HEK293 (cell line): ENCODE results near the gene TMEM63A.
A peak's percentile ranks its signal among the peaks of the same experiment; 100 is the strongest.

Source experiments
- AEBP2 ChIP-seq: fragments of 450-650 bp; formaldehyde crosslinking; IDR thresholded peaks from 2 replicates; pipeline ENCODE4 v1.5.1; 2016; ENCODE audit warnings: missing biosample characterization, missing genetic modification characterization, borderline replicate concordance
- BCL11B ChIP-seq: fragments of 450-650 bp; formaldehyde crosslinking; IDR thresholded peaks from 2 replicates; pipeline ENCODE4 v1.5.1; 2016; ENCODE audit warnings: low read depth, missing biosample characterization, missing genetic modification characterization
- GLI4 ChIP-seq: fragments of 450-650 bp; formaldehyde crosslinking; IDR thresholded peaks from 2 replicates; pipeline ENCODE4 v1.5.1; 2016; ENCODE audit warnings: missing biosample characterization, missing genetic modification characterization
- GLIS2 ChIP-seq: fragments of 450-650 bp; formaldehyde crosslinking; IDR thresholded peaks from 2 replicates; pipeline ENCODE4 v1.5.1; 2016; ENCODE audit warnings: missing biosample characterization, missing genetic modification characterization
- MZF1 ChIP-seq: fragments of 450-650 bp; formaldehyde crosslinking; IDR thresholded peaks from 2 replicates; pipeline ENCODE4 v1.5.1; 2017; ENCODE audit warnings: missing biosample characterization, missing genetic modification characterization, borderline replicate concordance
- ZBTB21 ChIP-seq: fragments of 450-650 bp; formaldehyde crosslinking; IDR thresholded peaks from 2 replicates; pipeline ENCODE4 v1.5.1; 2017; ENCODE audit warnings: missing biosample characterization, missing genetic modification characterization
- ZBTB7A ChIP-seq: fragments of 450-650 bp; formaldehyde crosslinking; IDR thresholded peaks from 2 replicates; pipeline ENCODE4 v1.5.1; 2016; ENCODE audit warnings: low read depth, missing biosample characterization, missing genetic modification characterization
- ZFP37 ChIP-seq: fragments of 450-650 bp; formaldehyde crosslinking; IDR thresholded peaks from 2 replicates; pipeline ENCODE4 v1.5.1; 2016; ENCODE audit warnings: missing biosample characterization, missing genetic modification characterization
- ZNF10 ChIP-seq: fragments of 450-650 bp; formaldehyde crosslinking; IDR thresholded peaks from 2 replicates; pipeline ENCODE4 v1.5.1; 2017; ENCODE audit warnings: missing biosample characterization, missing genetic modification characterization
- ZNF112 ChIP-seq: fragments of 450-650 bp; formaldehyde crosslinking; IDR thresholded peaks from 2 replicates; pipeline ENCODE4 v1.5.0; 2017; ENCODE audit warnings: missing biosample characterization, missing genetic modification characterization
- ZNF174 ChIP-seq: fragments of 450-650 bp; formaldehyde crosslinking; IDR thresholded peaks from 2 replicates; pipeline ENCODE4 v1.5.0; 2017; ENCODE audit warnings: missing biosample characterization, mild to moderate bottlenecking, missing genetic modification characterization
- ZNF223 ChIP-seq: fragments of 450-650 bp; formaldehyde crosslinking; IDR thresholded peaks from 2 replicates; pipeline ENCODE4 v1.5.1; 2016; ENCODE audit warnings: missing biosample characterization, missing genetic modification characterization
- ZNF23 ChIP-seq: fragments of 450-650 bp; formaldehyde crosslinking; IDR thresholded peaks from 2 replicates; pipeline ENCODE4 v1.5.1; 2016; ENCODE audit warnings: missing biosample characterization, missing genetic modification characterization, borderline replicate concordance
- ZNF248 ChIP-seq: fragments of 450-650 bp; formaldehyde crosslinking; IDR thresholded peaks from 2 replicates; pipeline ENCODE4 v1.5.1; 2017; ENCODE audit warnings: missing biosample characterization, missing genetic modification characterization
- ZNF394 ChIP-seq: fragments of 450-650 bp; formaldehyde crosslinking; IDR thresholded peaks from 2 replicates; pipeline ENCODE4 v1.5.1; 2016; ENCODE audit warnings: missing biosample characterization, missing genetic modification characterization, mild to moderate bottlenecking, moderate library complexity, borderline replicate concordance
- ZNF416 ChIP-seq: fragments of 450-650 bp; formaldehyde crosslinking; IDR thresholded peaks from 2 replicates; pipeline ENCODE4 v1.5.1; 2016; ENCODE audit warnings: missing biosample characterization, missing genetic modification characterization
- ZNF426 ChIP-seq: fragments of 450-650 bp; formaldehyde crosslinking; IDR thresholded peaks from 2 replicates; pipeline ENCODE4 v1.5.1; 2017; ENCODE audit warnings: missing biosample characterization, missing genetic modification characterization, mild to moderate bottlenecking, inconsistent platforms, moderate library complexity
- ZNF701 ChIP-seq: fragments of 450-650 bp; formaldehyde crosslinking; IDR thresholded peaks from 2 replicates; pipeline ENCODE4 v1.5.1; 2016; ENCODE audit warnings: missing biosample characterization, missing genetic modification characterization
- ZNF747 ChIP-seq: fragments of 450-650 bp; formaldehyde crosslinking; IDR thresholded peaks from 2 replicates; pipeline ENCODE4 v1.5.1; 2016; ENCODE audit warnings: missing biosample characterization, missing genetic modification characterization
- ZNF785 ChIP-seq: fragments of 450-650 bp; formaldehyde crosslinking; IDR thresholded peaks from 2 replicates; pipeline ENCODE4 v1.5.1; 2016; ENCODE audit warnings: missing biosample characterization, missing genetic modification characterization
- ZSCAN16 ChIP-seq: fragments of 450-650 bp; formaldehyde crosslinking; IDR thresholded peaks from 2 replicates; pipeline ENCODE4 v1.5.1; 2016; ENCODE audit warnings: missing biosample characterization, missing genetic modification characterization
- ZSCAN30 ChIP-seq: fragments of 450-650 bp; IDR thresholded peaks from 2 replicates; pipeline ENCODE4 v1.5.1; 2018; ENCODE audit warnings: missing biosample characterization, mild to moderate bottlenecking, missing genetic modification characterization, moderate library complexity
- ZXDB ChIP-seq: fragments of 450-650 bp; formaldehyde crosslinking; IDR thresholded peaks from 2 replicates; pipeline ENCODE4 v1.5.1; 2016; ENCODE audit warnings: missing biosample characterization, missing genetic modification characterization
- TF ChIP-seq, protein P1 (sequence below): fragments of 450-650 bp; formaldehyde crosslinking; conservative IDR thresholded peaks from 2 replicates; pipeline ENCODE4 v1.5.1; 2016; ENCODE audit warnings: low read depth, missing biosample characterization, missing genetic modification characterization
- TF ChIP-seq, protein P2 (sequence below): fragments of 450-650 bp; formaldehyde crosslinking; IDR thresholded peaks from 2 replicates; pipeline ENCODE4 v1.5.0; 2017; ENCODE audit warnings: missing biosample characterization, missing genetic modification characterization, borderline replicate concordance
- TF ChIP-seq, protein P3 (sequence below): fragments of 450-650 bp; formaldehyde crosslinking; IDR thresholded peaks from 2 replicates; pipeline ENCODE4 v1.5.1; 2016; ENCODE audit warnings: missing biosample characterization, missing genetic modification characterization
- TF ChIP-seq, protein P4 (sequence below): fragments of 450-650 bp; formaldehyde crosslinking; IDR thresholded peaks from 2 replicates; pipeline ENCODE4 v1.5.1; 2017; ENCODE audit warnings: missing biosample characterization, missing genetic modification characterization

Gene TMEM63A

GRCh38 chr1:225834417-225835329, 47.5 kb downstream of the TMEM63A start (continued):
- TF ChIP-seq, protein P1, sequence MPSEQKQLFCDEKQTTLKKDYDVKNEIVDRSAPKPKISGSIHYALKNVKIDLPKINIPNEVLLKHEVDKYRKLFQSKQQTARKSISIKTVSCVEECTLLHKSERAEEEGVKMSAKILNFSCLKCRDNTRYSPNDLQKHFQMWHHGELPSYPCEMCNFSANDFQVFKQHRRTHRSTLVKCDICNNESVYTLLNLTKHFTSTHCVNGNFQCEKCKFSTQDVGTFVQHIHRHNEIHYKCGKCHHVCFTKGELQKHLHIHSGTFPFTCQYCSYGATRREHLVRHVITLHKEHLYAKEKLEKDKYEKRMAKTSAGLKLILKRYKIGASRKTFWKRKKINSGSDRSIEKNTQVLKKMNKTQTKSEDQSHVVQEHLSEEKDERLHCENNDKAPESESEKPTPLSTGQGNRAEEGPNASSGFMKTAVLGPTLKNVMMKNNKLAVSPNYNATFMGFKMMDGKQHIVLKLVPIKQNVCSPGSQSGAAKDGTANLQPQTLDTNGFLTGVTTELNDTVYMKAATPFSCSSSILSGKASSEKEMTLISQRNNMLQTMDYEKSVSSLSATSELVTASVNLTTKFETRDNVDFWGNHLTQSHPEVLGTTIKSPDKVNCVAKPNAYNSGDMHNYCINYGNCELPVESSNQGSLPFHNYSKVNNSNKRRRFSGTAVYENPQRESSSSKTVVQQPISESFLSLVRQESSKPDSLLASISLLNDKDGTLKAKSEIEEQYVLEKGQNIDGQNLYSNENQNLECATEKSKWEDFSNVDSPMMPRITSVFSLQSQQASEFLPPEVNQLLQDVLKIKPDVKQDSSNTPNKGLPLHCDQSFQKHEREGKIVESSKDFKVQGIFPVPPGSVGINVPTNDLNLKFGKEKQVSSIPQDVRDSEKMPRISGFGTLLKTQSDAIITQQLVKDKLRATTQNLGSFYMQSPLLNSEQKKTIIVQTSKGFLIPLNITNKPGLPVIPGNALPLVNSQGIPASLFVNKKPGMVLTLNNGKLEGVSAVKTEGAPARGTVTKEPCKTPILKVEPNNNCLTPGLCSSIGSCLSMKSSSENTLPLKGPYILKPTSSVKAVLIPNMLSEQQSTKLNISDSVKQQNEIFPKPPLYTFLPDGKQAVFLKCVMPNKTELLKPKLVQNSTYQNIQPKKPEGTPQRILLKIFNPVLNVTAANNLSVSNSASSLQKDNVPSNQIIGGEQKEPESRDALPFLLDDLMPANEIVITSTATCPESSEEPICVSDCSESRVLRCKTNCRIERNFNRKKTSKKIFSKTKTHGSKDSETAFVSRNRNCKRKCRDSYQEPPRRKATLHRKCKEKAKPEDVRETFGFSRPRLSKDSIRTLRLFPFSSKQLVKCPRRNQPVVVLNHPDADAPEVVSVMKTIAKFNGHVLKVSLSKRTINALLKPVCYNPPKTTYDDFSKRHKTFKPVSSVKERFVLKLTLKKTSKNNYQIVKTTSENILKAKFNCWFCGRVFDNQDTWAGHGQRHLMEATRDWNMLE (tag by site-specific recombination): no peak
- TF ChIP-seq ZNF426 (tag by site-specific recombination) (no peak), ZNF394 (tag by site-specific recombination) (no peak), ZBTB7A (no peak), ZNF112 (tag by site-specific recombination) (no peak), ZNF223 (no peak), AEBP2 (tag by site-specific recombination) (no peak), ZNF416 (tag by site-specific recombination) (no peak), ZFP37 (tag by site-specific recombination) (no peak), ZNF248 (tag by site-specific recombination) (no peak), ZNF747 (tag by site-specific recombination) (no peak), ZNF174 (tag by site-specific recombination) (no peak), ZXDB (peak; percentile 38), MZF1 (tag by site-specific recombination) (peak; percentile 40; the same call in 1 of the 2 replicates), ZNF785 (no peak), ZNF10 (tag by site-specific recombination) (no peak), ZBTB21 (no peak), GLIS2 (no peak), ZSCAN16 (no peak), BCL11B (no peak), GLI4 (no peak), ZNF23 (no peak), ZNF701 (tag by site-specific recombination) (no peak), ZSCAN30 (no peak; the same call in none of the 2 replicates)
- TF ChIP-seq, protein P2, sequence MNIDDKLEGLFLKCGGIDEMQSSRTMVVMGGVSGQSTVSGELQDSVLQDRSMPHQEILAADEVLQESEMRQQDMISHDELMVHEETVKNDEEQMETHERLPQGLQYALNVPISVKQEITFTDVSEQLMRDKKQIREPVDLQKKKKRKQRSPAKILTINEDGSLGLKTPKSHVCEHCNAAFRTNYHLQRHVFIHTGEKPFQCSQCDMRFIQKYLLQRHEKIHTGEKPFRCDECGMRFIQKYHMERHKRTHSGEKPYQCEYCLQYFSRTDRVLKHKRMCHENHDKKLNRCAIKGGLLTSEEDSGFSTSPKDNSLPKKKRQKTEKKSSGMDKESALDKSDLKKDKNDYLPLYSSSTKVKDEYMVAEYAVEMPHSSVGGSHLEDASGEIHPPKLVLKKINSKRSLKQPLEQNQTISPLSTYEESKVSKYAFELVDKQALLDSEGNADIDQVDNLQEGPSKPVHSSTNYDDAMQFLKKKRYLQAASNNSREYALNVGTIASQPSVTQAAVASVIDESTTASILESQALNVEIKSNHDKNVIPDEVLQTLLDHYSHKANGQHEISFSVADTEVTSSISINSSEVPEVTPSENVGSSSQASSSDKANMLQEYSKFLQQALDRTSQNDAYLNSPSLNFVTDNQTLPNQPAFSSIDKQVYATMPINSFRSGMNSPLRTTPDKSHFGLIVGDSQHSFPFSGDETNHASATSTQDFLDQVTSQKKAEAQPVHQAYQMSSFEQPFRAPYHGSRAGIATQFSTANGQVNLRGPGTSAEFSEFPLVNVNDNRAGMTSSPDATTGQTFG (tag by site-specific recombination): no peak
- TF ChIP-seq, protein P3, sequence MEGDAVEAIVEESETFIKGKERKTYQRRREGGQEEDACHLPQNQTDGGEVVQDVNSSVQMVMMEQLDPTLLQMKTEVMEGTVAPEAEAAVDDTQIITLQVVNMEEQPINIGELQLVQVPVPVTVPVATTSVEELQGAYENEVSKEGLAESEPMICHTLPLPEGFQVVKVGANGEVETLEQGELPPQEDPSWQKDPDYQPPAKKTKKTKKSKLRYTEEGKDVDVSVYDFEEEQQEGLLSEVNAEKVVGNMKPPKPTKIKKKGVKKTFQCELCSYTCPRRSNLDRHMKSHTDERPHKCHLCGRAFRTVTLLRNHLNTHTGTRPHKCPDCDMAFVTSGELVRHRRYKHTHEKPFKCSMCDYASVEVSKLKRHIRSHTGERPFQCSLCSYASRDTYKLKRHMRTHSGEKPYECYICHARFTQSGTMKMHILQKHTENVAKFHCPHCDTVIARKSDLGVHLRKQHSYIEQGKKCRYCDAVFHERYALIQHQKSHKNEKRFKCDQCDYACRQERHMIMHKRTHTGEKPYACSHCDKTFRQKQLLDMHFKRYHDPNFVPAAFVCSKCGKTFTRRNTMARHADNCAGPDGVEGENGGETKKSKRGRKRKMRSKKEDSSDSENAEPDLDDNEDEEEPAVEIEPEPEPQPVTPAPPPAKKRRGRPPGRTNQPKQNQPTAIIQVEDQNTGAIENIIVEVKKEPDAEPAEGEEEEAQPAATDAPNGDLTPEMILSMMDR (tag by site-specific recombination): no peak
- TF ChIP-seq, protein P4, sequence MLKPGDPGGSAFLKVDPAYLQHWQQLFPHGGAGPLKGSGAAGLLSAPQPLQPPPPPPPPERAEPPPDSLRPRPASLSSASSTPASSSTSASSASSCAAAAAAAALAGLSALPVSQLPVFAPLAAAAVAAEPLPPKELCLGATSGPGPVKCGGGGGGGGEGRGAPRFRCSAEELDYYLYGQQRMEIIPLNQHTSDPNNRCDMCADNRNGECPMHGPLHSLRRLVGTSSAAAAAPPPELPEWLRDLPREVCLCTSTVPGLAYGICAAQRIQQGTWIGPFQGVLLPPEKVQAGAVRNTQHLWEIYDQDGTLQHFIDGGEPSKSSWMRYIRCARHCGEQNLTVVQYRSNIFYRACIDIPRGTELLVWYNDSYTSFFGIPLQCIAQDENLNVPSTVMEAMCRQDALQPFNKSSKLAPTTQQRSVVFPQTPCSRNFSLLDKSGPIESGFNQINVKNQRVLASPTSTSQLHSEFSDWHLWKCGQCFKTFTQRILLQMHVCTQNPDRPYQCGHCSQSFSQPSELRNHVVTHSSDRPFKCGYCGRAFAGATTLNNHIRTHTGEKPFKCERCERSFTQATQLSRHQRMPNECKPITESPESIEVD: peak; percentile 95
